Measurements from ENCODE around the gene UBXN4. TPM values are rescaled to one million over a fixed set of nuclear protein-coding genes. Genes with fewer than 3 reads are reported as not detected.

UBXN4 gene
- total RNA-seq, 1 experiment from 2014 or later: 65.4 TPM

- Histone ChIP-seq H2BK20ac (ENCODE audit: low read depth, low read length, poor library complexity, severe bottlenecking) (no peak overlapping the region), H3K18ac (ENCODE audit: insufficient read length, low read depth, low read length) (no peak overlapping the region), H3K56ac (ENCODE audit: insufficient read length, low read depth, low read length) (no peak overlapping the region), H3K79me2 (ENCODE audit: insufficient read depth, low read length) (no peaks in the 10 kb centered on the region), H3K9ac (ENCODE audit: extremely low read depth, insufficient read length, low read length) (no peak overlapping the region), H4K5ac (ENCODE audit: insufficient read length, low read depth, low read length) (no peak overlapping the region), H2BK5ac (ENCODE audit: insufficient read length, low read length) (no peak overlapping the region), H3K14ac (ENCODE audit: insufficient read depth, low read length) (no peak overlapping the region), H2BK12ac (ENCODE audit: insufficient read length, low read depth, low read length) (no peak overlapping the region), H3K9me3 (ENCODE audit: control insufficient read depth, low read depth, low read length) (no peaks in the 10 kb centered on the region), H3K23ac (ENCODE audit: insufficient read length, low read depth, low read length) (no peak overlapping the region), H3K27ac (ENCODE audit: insufficient read length, low read depth, low read length) (no peak overlapping the region), H2AFZ (ENCODE audit: low read length) (no peak overlapping the region), H3K4ac (ENCODE audit: low read depth, low read length) (no peak overlapping the region), H4K20me1 (ENCODE audit: control insufficient read depth, insufficient read depth, insufficient read length) (no peaks in the 10 kb centered on the region), H4K8ac (replicated peaks; ENCODE audit: insufficient read length, low read depth, low read length) (no peak overlapping the region), H3K4me1 (ENCODE audit: insufficient read depth, low read length) (no peaks in the 10 kb centered on the region), H2BK15ac (ENCODE audit: low read depth, low read length) (no peak overlapping the region), H3K4me2 (ENCODE audit: insufficient read depth, insufficient read length, low read length) (no peak overlapping the region), H3K79me1 (ENCODE audit: insufficient read depth, low read depth, low read length, poor library complexity, severe bottlenecking) (no peaks in the 10 kb centered on the region), H3K23me2 (ENCODE audit: insufficient read length, low read depth, low read length, poor library complexity, severe bottlenecking) (no peaks in the 10 kb centered on the region), H3T11ph (ENCODE audit: low read length) (no peak overlapping the region), H4K91ac (ENCODE audit: insufficient read length, low read depth, low read length) (no peak overlapping the region), H3K27me3 (ENCODE audit: insufficient read depth, low read length) (no peaks in the 10 kb centered on the region), H2AK5ac (ENCODE audit: insufficient read length, low read length) (no peak overlapping the region), H2BK120ac (ENCODE audit: low read depth, low read length, poor library complexity, severe bottlenecking) (no peak overlapping the region)
- H3K36me3 Mint-ChIP-seq (ENCODE audit: insufficient read depth in 1 of 3, low read depth in 3 of 3): peaks cover 0 to 7% (median 4%) of the 10 kb centered on the region in 3 experiments; a peak in 4 of 7 replicates
- DNase-seq: no peak
- no CpG with 5 or more reads among the region's 1 CpG for WGBS (ENCODE audit: extremely low coverage, insufficient read length, low lambda C conversion rate)
- no peak overlapping the region for H3K4me3 Mint-ChIP-seq
- no peaks in the 10 kb centered on the region for H3K4me1 Mint-ChIP-seq
- TF ChIP-seq CTCF (conservative IDR thresholded peaks at IDR 0.05): no peak
- no peak overlapping the region for H3K27ac Mint-ChIP-seq
- H3K27me3 Mint-ChIP-seq (ENCODE audit: low read depth): peaks cover 2% of the 10 kb centered on the region
- peaks cover 10% of the 10 kb centered on the region in 2 experiments; a peak in 4 of 5 replicates for H3K9me3 Mint-ChIP-seq
These were observed 81.2 kb downstream of the UBXN4 start for GRCh38 chr2:135822855-135823254.

Measured in H9 (cell line).